SK-N-SH (cell line): ENCODE measurements around the gene DEFB131B. TPM values are rescaled to one million over a fixed set of nuclear protein-coding genes. Genes with fewer than 3 reads are reported as not detected.
A peak's percentile ranks its signal among the peaks of the same experiment; 100 is the strongest.
"Not testable (repeated sequence)": the region's sequence is repeated elsewhere in the genome, so short reads cannot be mapped to it uniquely, and the experiment has no call there.

ENCODE experiments used
- CTCF ChIA-PET: fragments of 300-600, 350-600 bp; formaldehyde crosslinking; extraction: SDS; loops from one replicate; lab custom pipeline; 2021; lab: Yijun Ruan, JAX
- POLR2A ChIA-PET: fragments of 350-600 bp; sonication (Branson Sonifier 250); formaldehyde crosslinking; extraction: SDS; loops from one replicate; lab custom pipeline; 2020; ENCODE audit warnings: antibody characterized with exemption, inconsistent platforms; lab: Yijun Ruan, JAX
- DNase-seq: peaks from one replicate; pipeline ENCODE4 v3.0.0; 2012
- H2AFZ ChIP-seq: fragments of 200-600 bp; sonication (generic); 2 replicates; pipeline ENCODE4 v1.8.1; 2016; ENCODE audit warnings: antibody characterized with exemption, mild to moderate bottlenecking, low read depth
- H3F3A ChIP-seq: fragments of 200-600 bp; sonication (generic); replicated peaks from 2 replicates; pipeline ENCODE3; 2016; ENCODE audit warnings: antibody characterized with exemption, mild to moderate bottlenecking; ENCODE audit not compliant: insufficient read depth
- H3K27ac ChIP-seq, 2 experiments: fragments of 200-500 bp in 1 of 2; fragments of 200-600 bp in 1 of 2; sonication (Bioruptor generic) in 1 of 2; sonication (generic), shearing (Covaris generic) in 1 of 2; 2 replicates each; pipeline versions ENCODE4 v1.5.1 to v1.6.1; 2014 to 2016; ENCODE audit warnings: low read depth in 2 of 2, inconsistent platforms in 1 of 2, low read length in 1 of 2, mild to moderate bottlenecking in 1 of 2, mixed read lengths in 1 of 2
- H3K27me3 ChIP-seq: fragments of 200-600 bp; sonication (generic), shearing (Covaris generic); 2 replicates; pipeline ENCODE4 v1.6.1; 2016; ENCODE audit warnings: mixed run types; ENCODE audit not compliant: insufficient read depth
- H3K36me3 ChIP-seq, 2 experiments: fragments of 200-500 bp in 1 of 2; fragments of 200-600 bp in 1 of 2; sonication (Bioruptor generic) in 1 of 2; sonication (generic) in 1 of 2; replicated peaks in 1 of 2; 2 replicates each; pipeline versions ENCODE3 to v1.5.1; 2014 to 2016; ENCODE audit warnings: low read length in 1 of 2, mild to moderate bottlenecking in 1 of 2; ENCODE audit not compliant: insufficient read depth in 2 of 2, control insufficient read depth in 1 of 2
- H3K4me1 ChIP-seq, 2 experiments: fragments of 200-500 bp in 1 of 2; fragments of 200-600 bp in 1 of 2; sonication (Bioruptor generic) in 1 of 2; sonication (generic), shearing (Covaris generic) in 1 of 2; 2 replicates each; pipeline versions ENCODE4 v1.5.1 to v1.6.1; 2014 to 2016; ENCODE audit warnings: low read depth in 1 of 2, low read length in 1 of 2, mixed run types in 1 of 2; ENCODE audit not compliant: insufficient read depth in 2 of 2, control insufficient read depth in 1 of 2
- H3K4me2 ChIP-seq: fragments of 200-600 bp; sonication (generic), shearing (Covaris generic); 2 replicates; pipeline ENCODE4 v1.6.1; 2017; ENCODE audit warnings: mixed run types
- H3K4me3 ChIP-seq, 2 experiments: fragments of 200-500 bp in 1 of 2; fragments of 200-600 bp in 1 of 2; sonication (Bioruptor generic) in 1 of 2; sonication (generic), shearing (Covaris generic) in 1 of 2; 2 replicates each; pipeline versions ENCODE4 v1.5.1 to v1.8.1; 2014 to 2016; ENCODE audit warnings: low read depth in 2 of 2, inconsistent platforms in 1 of 2, low read length in 1 of 2, mild to moderate bottlenecking in 1 of 2, mixed read lengths in 1 of 2, moderate library complexity in 1 of 2
- H3K79me2 ChIP-seq: fragments of 200-600 bp; sonication (generic); 2 replicates; pipeline ENCODE4 v1.8.1; 2017; ENCODE audit warnings: mild to moderate bottlenecking; ENCODE audit not compliant: insufficient read depth
- H3K9ac ChIP-seq: fragments of 200-600 bp; sonication (generic); 2 replicates; pipeline ENCODE4 v1.6.1; 2017; ENCODE audit warnings: mixed run types
- H3K9me2 ChIP-seq: fragments of 200-600 bp; sonication (generic); 2 replicates; pipeline ENCODE4 v1.6.1; 2017; ENCODE audit warnings: mixed run types
- H3K9me3 ChIP-seq: fragments of 200-600 bp; sonication (generic); 2 replicates; pipeline ENCODE4 v1.6.1; 2017; ENCODE audit warnings: mixed run types, mild to moderate bottlenecking, moderate library complexity
- H4K20me1 ChIP-seq: fragments of 200-600 bp; sonication (generic); 2 replicates; pipeline ENCODE4 v1.6.1; 2017; ENCODE audit warnings: mild to moderate bottlenecking, mixed run types; ENCODE audit not compliant: insufficient read depth
- CTCF ChIP-seq: fragments of 200-600 bp; sonication (generic); IDR thresholded peaks from 2 replicates; pipeline ENCODE4 v1.6.1; 2017; ENCODE audit warnings: antibody characterized with exemption, mild to moderate bottlenecking, moderate library complexity
- RAD21 ChIP-seq: IDR thresholded peaks from 2 replicates; pipeline ENCODE4 v1.6.1; 2012; ENCODE audit warnings: mild to moderate bottlenecking, low read length
- SMC3 ChIP-seq: IDR thresholded peaks from 2 replicates; pipeline ENCODE4 v1.6.1; 2012; ENCODE audit warnings: low read depth, low read length, improper control_type of control experiment
- WGBS: methylation state at CpG from one replicate; pipeline ENCODE4 v1.1.6; 2017; ENCODE audit warnings: low lambda C conversion rate; 5-methylcytosine and 5-hydroxymethylcytosine counted together
- polyA plus RNA-seq, 3 experiments: library from polyadenylated mRNA; depleted of rRNA; stranded (reverse); fragments of >200 nt; gene quantifications; 2 replicates each; pipeline ENCODE4 v1.2.3, GENCODE V29; 2012

Gene DEFB131B
- polyA plus RNA-seq, 1 of the 3 experiments (the other 2 are of a cell fraction), result not detected

DNA sequence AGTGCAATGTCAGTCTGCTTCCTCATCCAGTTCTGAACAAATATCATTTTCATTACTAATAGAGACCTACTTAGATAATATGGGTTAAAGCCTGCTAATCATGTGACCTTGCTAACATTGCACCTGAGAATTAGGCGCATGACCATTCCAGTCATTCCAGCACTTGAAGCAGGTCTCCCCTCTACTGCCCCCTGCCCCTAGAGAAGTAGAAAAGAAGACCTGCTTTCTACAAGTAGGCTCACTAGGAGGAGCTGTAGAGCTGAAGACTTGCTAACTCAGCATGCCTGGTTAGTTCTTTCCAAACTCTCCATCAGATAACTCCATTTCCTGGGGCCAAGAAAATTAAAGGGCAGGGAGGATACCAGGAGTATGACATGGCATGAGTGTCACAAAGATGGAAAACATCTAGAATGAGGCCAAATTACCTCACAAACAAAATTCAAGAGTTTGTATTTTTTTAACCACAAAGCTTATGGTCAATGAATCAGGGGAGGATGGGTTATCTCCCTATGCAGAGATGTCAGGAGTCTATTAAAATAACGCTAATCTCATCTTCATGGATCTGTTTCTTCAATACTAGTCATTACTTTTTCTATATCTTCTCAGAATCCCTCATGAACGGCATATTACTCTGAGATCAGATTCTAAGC, 14.2 kb upstream of the DEFB131B start:
- H3K4me1 ChIP-seq, H3K9me2 ChIP-seq, H3K79me2 ChIP-seq, POLR2A ChIA-PET, DNase-seq, H3F3A ChIP-seq, H3K27ac ChIP-seq, H3K27me3 ChIP-seq, H3K9ac ChIP-seq, H3K9me3 ChIP-seq, H3K36me3 ChIP-seq, H2AFZ ChIP-seq, H3K4me2 ChIP-seq, H4K20me1 ChIP-seq, H3K4me3 ChIP-seq: not testable (repeated sequence)
- WGBS, result 55% methylated on average over 3 of the region's 3 CpGs
- CTCF ChIA-PET, result interaction anchor here (0.7 kb wide), 1 partner anchor 235 kb away, joined by 3 read pairs; no protein-coding TSS in a partner anchor
- peak; percentile 75 for TF ChIP-seq CTCF
- peak; percentile 33 for TF ChIP-seq SMC3
- peak; percentile 42 for TF ChIP-seq RAD21

DNA sequence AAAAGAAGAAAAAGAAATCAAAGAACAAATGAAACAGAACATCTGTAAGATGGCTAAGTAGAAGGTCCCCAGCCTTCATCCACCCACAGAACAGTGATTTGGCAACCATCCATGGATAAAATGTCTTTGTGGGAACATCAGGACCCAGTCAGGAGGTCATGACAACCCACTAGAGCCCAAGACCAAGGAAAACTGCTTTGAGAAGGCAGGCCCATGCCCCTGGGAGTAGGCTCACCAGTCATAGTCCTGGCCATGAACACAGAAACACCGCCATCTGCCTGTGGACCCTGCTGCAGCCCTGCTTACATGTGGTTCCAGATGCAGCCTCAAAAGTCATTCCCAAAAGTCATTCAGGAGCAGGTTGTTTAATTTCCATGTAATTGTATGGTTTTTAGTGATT, 11.0 kb upstream of the DEFB131B start:
- POLR2A ChIA-PET, H3K9me3 ChIP-seq, H3K4me2 ChIP-seq, H2AFZ ChIP-seq, H4K20me1 ChIP-seq, H3K27ac ChIP-seq, H3K36me3 ChIP-seq, H3K79me2 ChIP-seq, H3K9ac ChIP-seq, DNase-seq, H3K27me3 ChIP-seq, H3K4me3 ChIP-seq, H3K9me2 ChIP-seq, H3F3A ChIP-seq, H3K4me1 ChIP-seq: not testable (repeated sequence)
- CTCF ChIA-PET, result interaction anchor here (0.6 kb wide), 1 partner anchor 945 kb away, joined by 3 read pairs; no protein-coding TSS in a partner anchor
- 83% methylated on average over 1 of the region's 1 CpG for WGBS

- H3K9me3 ChIP-seq, H3K27ac ChIP-seq, H2AFZ ChIP-seq, H4K20me1 ChIP-seq, CTCF ChIA-PET, H3K9me2 ChIP-seq, DNase-seq, H3K4me2 ChIP-seq, H3K4me1 ChIP-seq, H3F3A ChIP-seq, H3K4me3 ChIP-seq, H3K9ac ChIP-seq, POLR2A ChIA-PET, H3K79me2 ChIP-seq, H3K36me3 ChIP-seq, H3K27me3 ChIP-seq: not testable (repeated sequence)
- WGBS, result 95% methylated on average over 3 of the region's 3 CpGs
Observed at GRCh38 chr11:71869931-71870330, 8.3 kb upstream of the DEFB131B start.

GRCh38 chr11:71870661-71871060, 7.6 kb upstream of the DEFB131B start:
- H3K4me3 ChIP-seq, DNase-seq, H3K36me3 ChIP-seq, H3K79me2 ChIP-seq, H4K20me1 ChIP-seq, H3K9me3 ChIP-seq, H3K4me2 ChIP-seq, H3K9me2 ChIP-seq, H3F3A ChIP-seq, H3K9ac ChIP-seq, H3K27ac ChIP-seq, H3K4me1 ChIP-seq, H2AFZ ChIP-seq, H3K27me3 ChIP-seq, POLR2A ChIA-PET, CTCF ChIA-PET: not testable (repeated sequence)

DNA sequence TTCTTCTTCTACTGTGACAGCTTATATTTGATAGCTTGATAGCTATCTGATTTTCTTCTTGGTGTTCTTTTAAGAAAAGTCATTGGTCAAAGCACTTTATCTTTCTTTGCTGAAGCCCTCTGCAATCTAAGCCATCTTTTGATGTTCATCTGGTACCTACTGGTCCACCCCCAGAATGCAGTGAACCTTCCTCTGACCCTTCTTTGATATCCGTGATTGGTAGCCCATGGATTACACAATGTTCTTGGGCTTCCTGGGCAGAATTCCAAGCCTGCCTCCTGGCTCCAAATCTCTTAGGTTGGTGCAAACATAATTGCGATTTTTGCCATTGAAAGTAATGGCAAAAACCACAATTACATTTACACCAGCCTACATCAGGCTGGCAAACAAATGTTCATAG, 2.0 kb upstream of the DEFB131B start:
- H3F3A ChIP-seq, H3K9ac ChIP-seq, H4K20me1 ChIP-seq, H3K79me2 ChIP-seq, H3K4me2 ChIP-seq, CTCF ChIA-PET, H3K9me3 ChIP-seq, H2AFZ ChIP-seq, H3K4me1 ChIP-seq, H3K4me3 ChIP-seq, H3K36me3 ChIP-seq, POLR2A ChIA-PET, H3K9me2 ChIP-seq, DNase-seq, H3K27me3 ChIP-seq, H3K27ac ChIP-seq: not testable (repeated sequence)
- WGBS, result 64% methylated on average over 2 of the region's 2 CpGs

- H3K4me2 ChIP-seq, H3K9me3 ChIP-seq, POLR2A ChIA-PET, H3K4me1 ChIP-seq, DNase-seq, H3F3A ChIP-seq, H3K27me3 ChIP-seq, H3K4me3 ChIP-seq, H3K79me2 ChIP-seq, H3K9ac ChIP-seq, CTCF ChIA-PET, H3K27ac ChIP-seq, H3K9me2 ChIP-seq, H3K36me3 ChIP-seq, H2AFZ ChIP-seq, H4K20me1 ChIP-seq: not testable (repeated sequence)
- 93% methylated on average over 12 of the region's 12 CpGs for WGBS
Observed at GRCh38 chr11:71885806-71886205, 7.6 kb downstream of the DEFB131B start.
